ENCODE data around the gene LHFPL6. TPM values are rescaled to one million over a fixed set of nuclear protein-coding genes. Genes with fewer than 3 reads are reported as not detected.

LHFPL6 gene
- total RNA-seq, 4 donors from 2014 or later, result 40.2 to 77.5 (median 66.6) TPM

DNA sequence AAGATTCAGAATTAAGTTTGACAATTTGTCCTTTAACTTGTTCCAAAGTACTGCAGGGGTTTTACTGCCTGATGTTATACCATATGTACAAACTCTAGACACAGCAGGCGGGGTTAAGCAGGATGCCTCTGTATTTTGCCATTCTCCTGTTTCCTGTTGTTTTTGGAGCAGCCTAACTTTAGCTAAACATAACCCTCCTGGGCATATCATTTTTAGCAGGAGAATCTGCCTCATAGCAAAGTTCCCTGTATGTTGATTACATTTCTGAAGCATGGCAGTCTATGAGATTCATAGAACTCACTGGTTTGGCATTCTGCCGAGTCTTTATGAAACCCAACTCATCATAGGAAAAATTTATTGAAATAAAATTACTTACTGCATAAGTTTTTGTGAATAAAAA is 5.2 kb downstream of the LHFPL6 start:
- 39 to 41% methylated on average over 2 of the region's 2 CpGs for WGBS, 2 donors (ENCODE audit: low coverage in 1 of 2)
- TF ChIP-seq POLR2AphosphoS5 (IDR thresholded peaks at IDR 0.05) (no peak), POLR2A (IDR thresholded peaks at IDR 0.05) (no peak), EP300 (IDR thresholded peaks at IDR 0.05) (no peak)
- TF ChIP-seq, protein P1, sequence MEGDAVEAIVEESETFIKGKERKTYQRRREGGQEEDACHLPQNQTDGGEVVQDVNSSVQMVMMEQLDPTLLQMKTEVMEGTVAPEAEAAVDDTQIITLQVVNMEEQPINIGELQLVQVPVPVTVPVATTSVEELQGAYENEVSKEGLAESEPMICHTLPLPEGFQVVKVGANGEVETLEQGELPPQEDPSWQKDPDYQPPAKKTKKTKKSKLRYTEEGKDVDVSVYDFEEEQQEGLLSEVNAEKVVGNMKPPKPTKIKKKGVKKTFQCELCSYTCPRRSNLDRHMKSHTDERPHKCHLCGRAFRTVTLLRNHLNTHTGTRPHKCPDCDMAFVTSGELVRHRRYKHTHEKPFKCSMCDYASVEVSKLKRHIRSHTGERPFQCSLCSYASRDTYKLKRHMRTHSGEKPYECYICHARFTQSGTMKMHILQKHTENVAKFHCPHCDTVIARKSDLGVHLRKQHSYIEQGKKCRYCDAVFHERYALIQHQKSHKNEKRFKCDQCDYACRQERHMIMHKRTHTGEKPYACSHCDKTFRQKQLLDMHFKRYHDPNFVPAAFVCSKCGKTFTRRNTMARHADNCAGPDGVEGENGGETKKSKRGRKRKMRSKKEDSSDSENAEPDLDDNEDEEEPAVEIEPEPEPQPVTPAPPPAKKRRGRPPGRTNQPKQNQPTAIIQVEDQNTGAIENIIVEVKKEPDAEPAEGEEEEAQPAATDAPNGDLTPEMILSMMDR (IDR thresholded peaks at IDR 0.05), result no peak
- Histone ChIP-seq H3K27me3 (no peaks in the 10 kb centered on the region), H3K4me1 (peaks cover 0 to 67% (median 6%) of the 10 kb centered on the region in 3 donors), H3K27ac (no peak overlapping the region), H3K9me3 (no peaks in the 10 kb centered on the region), H3K36me3 (peaks cover 0 to 9% of the 10 kb centered on the region in 2 donors), H3K4me3 (no peak overlapping the region)
- ATAC-seq, result no peak

DNA sequence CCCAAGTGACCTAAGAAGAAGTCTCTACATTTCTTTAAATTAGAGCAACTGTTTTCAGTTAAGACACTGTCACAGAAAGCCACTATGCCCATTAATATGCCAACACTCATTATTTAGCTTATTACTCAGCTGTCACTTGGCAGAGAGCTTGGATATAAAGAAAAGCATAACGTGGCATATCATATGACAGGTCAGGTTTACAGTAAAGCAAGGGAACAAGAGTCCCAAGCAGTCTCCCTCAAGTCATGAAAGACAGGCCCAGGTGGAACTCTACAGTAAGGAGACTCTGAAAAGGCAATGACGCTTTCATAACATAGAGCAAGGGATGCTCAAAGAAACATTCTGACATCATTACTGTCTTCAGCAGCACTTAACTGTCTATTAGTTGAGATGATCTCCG is 6.3 kb downstream of the LHFPL6 start:
- Histone ChIP-seq H3K4me3 (no peak overlapping the region), H3K9me3 (no peaks in the 10 kb centered on the region), H3K27ac (no peak overlapping the region), H3K27me3 (no peaks in the 10 kb centered on the region), H3K36me3 (peaks cover 0 to 9% of the 10 kb centered on the region in 2 donors), H3K4me1 (peaks cover 0 to 61% (median 6%) of the 10 kb centered on the region in 3 donors)
- ATAC-seq, result no peak
- WGBS, 2 donors (ENCODE audit: low coverage in 1 of 2), result 52 to 71% methylated on average over 3 of the region's 3 CpGs
- TF ChIP-seq POLR2A (IDR thresholded peaks at IDR 0.05) (no peak), EP300 (IDR thresholded peaks at IDR 0.05) (no peak), POLR2AphosphoS5 (IDR thresholded peaks at IDR 0.05) (no peak)
- TF ChIP-seq, protein P1 (IDR thresholded peaks at IDR 0.05), result no peak

DNA sequence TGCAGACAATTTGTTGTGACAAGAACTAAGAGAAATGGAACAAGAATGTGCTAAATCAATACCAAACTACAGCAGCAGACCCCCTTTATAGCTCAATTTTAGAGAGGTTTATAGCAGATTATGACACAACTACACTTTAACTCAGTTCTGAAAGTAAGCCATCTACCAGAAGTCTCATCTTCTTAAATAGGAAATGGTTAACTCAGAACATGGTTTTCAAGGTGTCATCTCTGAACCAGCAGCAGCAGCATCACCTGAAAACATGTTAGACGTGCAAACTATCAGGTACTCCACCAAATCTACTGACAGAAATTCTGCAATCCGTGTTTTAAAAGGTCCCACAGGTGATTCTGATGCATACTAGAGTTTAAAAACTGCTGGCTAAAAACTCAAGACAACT is 6.8 kb downstream of the LHFPL6 start:
- ATAC-seq, result no peak
- Histone ChIP-seq H3K4me3 (no peak overlapping the region), H3K4me1 (peaks cover 0 to 61% (median 6%) of the 10 kb centered on the region in 3 donors), H3K36me3 (peaks cover 0 to 9% of the 10 kb centered on the region in 2 donors), H3K9me3 (no peaks in the 10 kb centered on the region), H3K27ac (no peak overlapping the region), H3K27me3 (no peaks in the 10 kb centered on the region)
- TF ChIP-seq POLR2A (IDR thresholded peaks at IDR 0.05) (no peak), POLR2AphosphoS5 (IDR thresholded peaks at IDR 0.05) (no peak), EP300 (IDR thresholded peaks at IDR 0.05) (no peak)
- TF ChIP-seq, protein P1 (IDR thresholded peaks at IDR 0.05), result no peak
- 79 to 82% methylated on average over 2 of the region's 2 CpGs for WGBS, 2 donors (ENCODE audit: low coverage in 1 of 2)

DNA sequence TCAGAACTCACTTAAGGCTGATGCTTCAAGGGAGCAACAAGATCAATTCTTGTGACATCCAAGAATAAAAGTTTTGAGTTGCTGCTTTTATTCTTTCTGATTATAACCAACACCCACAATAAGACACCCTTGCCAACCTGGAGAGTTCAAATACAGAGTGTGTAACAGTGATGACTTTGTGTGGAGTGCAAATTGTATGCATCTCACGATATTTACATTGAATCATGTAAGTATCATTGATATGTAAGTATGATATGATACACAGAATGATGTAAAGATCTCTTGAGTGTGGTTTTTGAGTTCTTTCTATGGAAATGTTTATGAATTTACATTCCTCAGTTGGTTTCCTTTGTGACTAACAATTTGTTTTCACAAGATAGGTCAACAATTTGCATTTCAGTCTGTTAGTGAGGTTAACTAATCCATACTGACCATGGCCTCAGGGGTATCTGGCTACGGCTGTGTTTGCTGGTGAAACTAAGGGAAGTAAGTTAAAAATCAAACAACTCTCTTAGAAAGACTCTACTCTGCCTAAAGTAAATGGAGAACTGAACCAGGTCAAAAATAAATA is 12.4 kb downstream of the LHFPL6 start:
- no peaks in the 10 kb centered on the region for H3K27me3 ChIP-seq
- H3K4me1 ChIP-seq, result peaks cover 0 to 29% (median 0%) of the 10 kb centered on the region in 3 donors
- H3K9me3 ChIP-seq, result no peaks in the 10 kb centered on the region
- ATAC-seq, result no peak
- TF ChIP-seq, protein P1 (IDR thresholded peaks at IDR 0.05), result no peak
- TF ChIP-seq POLR2AphosphoS5 (IDR thresholded peaks at IDR 0.05) (no peak), EP300 (IDR thresholded peaks at IDR 0.05) (no peak), POLR2A (IDR thresholded peaks at IDR 0.05) (no peak)
- 100% methylated on average over 1 of the region's 2 CpGs for WGBS, 2 donors (ENCODE audit: low coverage in 1 of 2)
- H3K4me3 ChIP-seq, result no peak overlapping the region
- H3K27ac ChIP-seq, result no peak overlapping the region
- peaks cover 0 to 7% of the 10 kb centered on the region in 2 donors for H3K36me3 ChIP-seq

DNA sequence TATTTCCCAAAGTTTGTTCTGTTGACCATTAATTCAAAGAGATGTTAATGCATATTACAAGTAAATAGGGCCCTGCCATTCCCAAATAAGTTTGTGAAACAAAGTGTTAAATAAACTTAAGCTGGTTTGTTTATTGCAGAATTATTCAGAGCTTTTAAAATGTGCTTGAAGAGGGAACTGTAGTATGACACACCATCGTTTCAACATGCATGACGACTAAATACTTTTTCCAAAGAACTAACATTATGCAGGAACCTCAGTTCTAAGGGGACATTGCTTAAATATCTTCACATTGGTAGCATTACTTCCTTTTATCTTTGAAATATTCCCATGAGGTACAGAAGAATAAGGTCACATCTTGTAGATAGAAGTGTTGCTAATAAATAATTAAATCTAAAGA is 14.6 kb downstream of the LHFPL6 start:
- 45 to 82% methylated on average over 2 of the region's 2 CpGs for WGBS, 2 donors (ENCODE audit: low coverage in 1 of 2)
- Histone ChIP-seq H3K4me1 (peaks cover 0 to 38% (median 0%) of the 10 kb centered on the region in 3 donors), H3K27me3 (no peaks in the 10 kb centered on the region), H3K4me3 (no peak overlapping the region), H3K27ac (no peak overlapping the region), H3K9me3 (no peaks in the 10 kb centered on the region), H3K36me3 (no peaks in the 10 kb centered on the region)
- no peak for ATAC-seq
- TF ChIP-seq, protein P1 (IDR thresholded peaks at IDR 0.05), result no peak
- no peak for TF ChIP-seq EP300 (IDR thresholded peaks at IDR 0.05)
- no peak for TF ChIP-seq POLR2AphosphoS5 (IDR thresholded peaks at IDR 0.05)
- no peak for TF ChIP-seq POLR2A (IDR thresholded peaks at IDR 0.05)
